HFF-Myc (cell line): ENCODE data around the gene IQCH.
"Not testable (repeated sequence)": the region's sequence is repeated elsewhere in the genome, so short reads cannot be mapped to it uniquely, and the experiment has no call there.

ENCODE experiments used
- DNase-seq: peaks from one replicate; pipeline ENCODE4 v3.0.0-alpha.2; 2011; ENCODE audit warnings: low read depth; ENCODE audit errors: extremely low read depth
- H3K4me3 ChIP-seq: replicated peaks from 2 replicates; pipeline ENCODE4 v1.5.1; 2011; ENCODE audit warnings: low read depth, mild to moderate bottlenecking, control low read depth, low read length
- TF ChIP-seq, protein P1 (sequence below): IDR thresholded peaks from 2 replicates; pipeline ENCODE4 v1.5.1; 2012; ENCODE audit warnings: mild to moderate bottlenecking, low read depth, low read length, control low read depth; ENCODE audit errors: missing control alignments

Gene IQCH

DNA sequence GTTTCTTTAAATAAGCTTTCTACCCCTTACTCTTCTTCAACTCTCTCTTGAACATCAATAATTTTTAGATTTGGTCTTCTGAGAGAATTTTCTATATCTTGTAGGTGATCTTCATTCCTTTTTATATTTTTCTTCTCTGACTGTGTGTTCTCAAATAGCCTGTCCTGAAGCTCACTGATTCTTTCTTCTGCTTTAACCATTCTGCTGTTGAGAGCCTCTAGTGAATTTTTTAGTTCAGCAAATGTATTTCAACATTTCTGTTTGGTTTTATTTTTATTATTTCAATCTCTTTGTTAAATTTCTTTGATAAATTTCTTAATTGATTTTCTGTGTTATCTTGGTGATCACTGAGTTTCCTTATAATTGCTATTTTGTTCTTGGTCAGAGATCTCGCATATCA lies 19.6 kb downstream of the IQCH start:
- TF ChIP-seq, protein P1, sequence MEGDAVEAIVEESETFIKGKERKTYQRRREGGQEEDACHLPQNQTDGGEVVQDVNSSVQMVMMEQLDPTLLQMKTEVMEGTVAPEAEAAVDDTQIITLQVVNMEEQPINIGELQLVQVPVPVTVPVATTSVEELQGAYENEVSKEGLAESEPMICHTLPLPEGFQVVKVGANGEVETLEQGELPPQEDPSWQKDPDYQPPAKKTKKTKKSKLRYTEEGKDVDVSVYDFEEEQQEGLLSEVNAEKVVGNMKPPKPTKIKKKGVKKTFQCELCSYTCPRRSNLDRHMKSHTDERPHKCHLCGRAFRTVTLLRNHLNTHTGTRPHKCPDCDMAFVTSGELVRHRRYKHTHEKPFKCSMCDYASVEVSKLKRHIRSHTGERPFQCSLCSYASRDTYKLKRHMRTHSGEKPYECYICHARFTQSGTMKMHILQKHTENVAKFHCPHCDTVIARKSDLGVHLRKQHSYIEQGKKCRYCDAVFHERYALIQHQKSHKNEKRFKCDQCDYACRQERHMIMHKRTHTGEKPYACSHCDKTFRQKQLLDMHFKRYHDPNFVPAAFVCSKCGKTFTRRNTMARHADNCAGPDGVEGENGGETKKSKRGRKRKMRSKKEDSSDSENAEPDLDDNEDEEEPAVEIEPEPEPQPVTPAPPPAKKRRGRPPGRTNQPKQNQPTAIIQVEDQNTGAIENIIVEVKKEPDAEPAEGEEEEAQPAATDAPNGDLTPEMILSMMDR = no peak
- DNase-seq = no peak
- H3K4me3 ChIP-seq = no peak overlapping the region

DNA sequence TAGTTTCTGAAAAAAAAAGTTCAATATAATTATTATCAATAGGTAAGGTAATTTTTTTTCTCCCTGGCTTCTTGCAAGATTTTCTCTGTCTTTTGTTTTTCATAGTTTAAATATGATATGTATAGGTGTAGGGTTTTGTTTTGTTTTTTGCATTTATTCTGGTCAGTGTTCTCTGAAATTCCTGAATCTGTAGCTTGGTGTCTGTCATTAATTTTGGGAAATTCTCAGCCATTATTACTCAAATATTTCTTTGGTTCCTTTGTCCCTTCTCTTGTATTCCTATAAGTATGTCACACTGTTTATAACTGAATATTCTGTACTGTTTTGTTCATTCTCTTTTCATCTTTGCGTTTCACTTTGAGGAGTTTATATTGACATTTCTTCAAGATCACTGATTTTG lies 22.1 kb downstream of the IQCH start:
- TF ChIP-seq, protein P1 = no peak
- no peak for DNase-seq
- H3K4me3 ChIP-seq = no peak overlapping the region

DNA sequence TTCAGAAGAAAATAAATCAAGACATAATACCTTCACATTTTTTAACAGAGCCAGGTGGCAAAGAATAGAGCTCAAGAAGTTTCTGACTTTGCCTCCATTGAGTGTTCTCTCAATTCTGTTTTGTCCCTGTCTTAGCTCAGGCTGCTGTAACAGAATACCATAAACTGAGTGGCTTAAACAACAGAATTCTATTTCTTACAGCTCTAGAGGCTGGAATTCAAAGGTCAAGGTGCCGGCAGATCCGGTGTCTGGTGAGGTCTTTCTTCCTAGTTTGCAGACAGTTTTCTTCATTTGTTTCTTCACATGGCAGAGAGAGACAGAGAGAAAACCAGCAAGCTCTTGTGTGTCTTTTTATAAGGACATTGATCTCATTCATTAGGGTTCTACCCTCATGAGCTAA lies 25.6 kb downstream of the IQCH start:
- DNase-seq = no peak
- TF ChIP-seq, protein P1 = no peak

DNA sequence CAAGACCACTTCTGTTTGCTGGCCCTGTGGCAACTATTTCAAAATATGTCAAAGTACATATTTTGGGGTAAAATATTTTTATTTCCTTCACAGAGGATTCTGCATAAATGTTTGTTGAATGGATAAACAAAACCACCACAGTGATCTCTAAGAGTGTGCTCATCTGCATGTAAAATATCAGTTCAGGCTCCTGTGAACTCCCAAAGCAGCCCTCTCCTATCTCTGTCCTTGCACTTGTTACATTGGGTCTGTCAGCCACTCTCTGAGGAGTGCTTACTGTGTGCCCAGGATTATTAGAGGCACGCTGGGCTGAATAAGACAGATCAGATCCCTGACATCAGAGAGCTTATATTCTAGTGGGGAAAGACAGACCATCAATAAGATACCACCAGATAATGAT lies 27.1 kb downstream of the IQCH start:
- DNase-seq = no peak
- TF ChIP-seq, protein P1 = no peak
- H3K4me3 ChIP-seq = no peak overlapping the region

More for the DNA sequence above, 25.6 kb downstream of the IQCH start:
- H3K4me3 ChIP-seq = no peak overlapping the region

DNA sequence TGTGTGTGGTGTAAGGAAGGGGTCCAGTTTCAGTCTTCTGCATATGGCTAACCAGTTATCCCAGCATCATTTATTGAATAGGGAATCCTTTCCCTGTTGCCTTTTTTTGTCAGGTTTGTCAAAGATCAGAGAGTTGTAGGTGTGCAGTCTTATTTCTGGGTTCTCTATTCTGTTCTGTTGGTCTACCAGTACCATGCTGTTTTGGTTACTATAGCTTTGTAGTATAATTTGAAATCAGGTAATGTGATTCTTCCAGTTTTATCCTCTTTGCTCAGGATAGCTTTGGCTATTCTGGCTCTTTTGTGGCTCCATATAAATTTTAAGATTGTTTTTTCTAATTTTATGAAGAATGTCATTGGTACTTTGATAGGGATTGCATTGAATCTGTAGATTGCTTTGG lies 31.0 kb downstream of the IQCH start:
- DNase-seq = not testable (repeated sequence)

DNA sequence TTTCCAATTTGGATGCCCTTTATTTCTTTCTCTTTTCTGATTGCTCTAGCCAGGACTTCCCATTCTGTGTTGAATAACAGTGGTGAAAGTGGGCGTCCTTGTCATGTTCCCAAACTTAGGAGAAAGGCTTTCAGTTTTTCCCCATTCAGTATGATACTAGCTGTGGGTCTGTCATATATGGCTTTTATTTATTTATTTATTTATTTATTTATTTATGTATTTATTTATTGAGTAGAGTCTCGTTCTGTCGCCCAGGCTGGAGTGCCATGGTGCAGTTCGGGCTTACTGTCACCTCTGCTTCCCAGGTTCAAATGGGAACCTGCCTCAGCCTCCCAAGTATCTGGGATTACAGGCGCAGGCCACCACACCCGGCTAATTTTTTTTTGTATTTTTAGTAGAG lies 31.8 kb downstream of the IQCH start:
- DNase-seq, H3K4me3 ChIP-seq: not testable (repeated sequence)

More for the DNA sequence above, 31.0 kb downstream of the IQCH start:
- H3K4me3 ChIP-seq = not testable (repeated sequence)

DNA sequence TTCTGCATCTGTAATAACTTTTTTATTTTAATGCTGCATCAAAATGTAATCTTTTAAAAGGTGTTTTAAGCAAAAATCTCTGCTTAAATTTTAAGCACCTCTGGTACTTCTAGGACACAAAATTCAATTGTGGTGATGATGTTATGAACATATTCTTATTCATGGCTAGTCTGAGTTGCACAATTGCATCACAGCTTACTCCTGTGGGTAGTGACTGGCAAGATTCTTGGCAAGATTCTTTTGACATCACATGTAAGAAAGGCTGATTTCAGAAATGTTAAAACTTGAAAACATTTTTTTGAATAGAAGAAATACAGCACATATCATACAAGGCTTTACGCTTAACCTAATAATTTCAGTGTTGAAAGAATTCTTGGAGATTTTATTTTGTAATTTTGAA lies 35.7 kb downstream of the IQCH start:
- DNase-seq = no peak
- no peak overlapping the region for H3K4me3 ChIP-seq

DNA sequence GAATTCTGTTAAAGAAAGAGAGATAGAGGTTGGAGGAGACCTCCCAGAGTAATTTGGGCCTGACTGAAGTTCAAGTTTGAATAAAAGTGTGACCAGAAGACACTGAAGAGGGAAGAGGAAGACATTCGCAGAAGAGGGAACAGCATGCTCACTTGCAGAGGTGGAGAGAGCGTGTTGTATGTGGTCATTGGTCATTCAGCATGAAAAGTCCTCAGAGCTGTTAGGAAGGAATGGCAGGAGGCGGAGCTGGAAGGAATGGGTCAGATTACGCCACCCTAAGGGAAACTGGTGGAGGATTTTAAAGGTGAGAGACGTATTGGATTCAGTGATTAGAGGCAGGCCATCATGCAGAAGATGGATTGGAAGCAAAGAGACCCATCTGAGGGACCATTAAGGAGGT lies 41.6 kb downstream of the IQCH start:
- H3K4me3 ChIP-seq = no peak overlapping the region
- TF ChIP-seq, protein P1 = no peak
- DNase-seq = no peak

More for the DNA sequence above, 35.7 kb downstream of the IQCH start:
- TF ChIP-seq, protein P1 = no peak
